ENCODE data around the gene SPRED2.

DNA sequence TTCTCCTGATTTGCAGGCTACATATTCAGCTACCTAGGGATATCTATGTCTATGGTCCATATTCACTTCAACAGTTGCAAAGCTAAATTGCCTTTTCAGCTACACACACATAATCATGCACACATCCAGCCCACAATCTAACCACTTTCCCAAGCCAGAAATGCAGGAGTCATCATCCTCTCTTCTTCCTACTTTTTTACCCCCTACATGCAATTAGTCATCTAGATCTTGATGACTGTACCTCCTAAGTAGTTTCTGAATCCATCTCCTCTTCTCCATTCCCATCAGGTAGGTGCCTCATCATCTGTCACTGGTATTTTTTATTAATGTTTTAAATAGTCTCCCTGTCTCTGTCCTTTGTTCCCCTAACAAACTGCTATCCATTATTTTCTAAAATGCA is 23.7 kb upstream of the SPRED2 start:
- TF ChIP-seq POLR2A (IDR thresholded peaks at IDR 0.05) = no peak
- TF ChIP-seq, protein P1, sequence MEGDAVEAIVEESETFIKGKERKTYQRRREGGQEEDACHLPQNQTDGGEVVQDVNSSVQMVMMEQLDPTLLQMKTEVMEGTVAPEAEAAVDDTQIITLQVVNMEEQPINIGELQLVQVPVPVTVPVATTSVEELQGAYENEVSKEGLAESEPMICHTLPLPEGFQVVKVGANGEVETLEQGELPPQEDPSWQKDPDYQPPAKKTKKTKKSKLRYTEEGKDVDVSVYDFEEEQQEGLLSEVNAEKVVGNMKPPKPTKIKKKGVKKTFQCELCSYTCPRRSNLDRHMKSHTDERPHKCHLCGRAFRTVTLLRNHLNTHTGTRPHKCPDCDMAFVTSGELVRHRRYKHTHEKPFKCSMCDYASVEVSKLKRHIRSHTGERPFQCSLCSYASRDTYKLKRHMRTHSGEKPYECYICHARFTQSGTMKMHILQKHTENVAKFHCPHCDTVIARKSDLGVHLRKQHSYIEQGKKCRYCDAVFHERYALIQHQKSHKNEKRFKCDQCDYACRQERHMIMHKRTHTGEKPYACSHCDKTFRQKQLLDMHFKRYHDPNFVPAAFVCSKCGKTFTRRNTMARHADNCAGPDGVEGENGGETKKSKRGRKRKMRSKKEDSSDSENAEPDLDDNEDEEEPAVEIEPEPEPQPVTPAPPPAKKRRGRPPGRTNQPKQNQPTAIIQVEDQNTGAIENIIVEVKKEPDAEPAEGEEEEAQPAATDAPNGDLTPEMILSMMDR (IDR thresholded peaks at IDR 0.05 in 8 of 11, conservative IDR thresholded peaks at IDR 0.05 in 3 of 11) = no peak

Data from spleen (tissue), 7 donors.